DMS153 treated with DMSO at 0.1 percent for 48 hours (cell line): Measurements from ENCODE around the gene ZDHHC16.
A peak's percentile ranks its signal among the peaks of the same experiment; 100 is the strongest.
"Not testable (repeated sequence)": the region's sequence is repeated elsewhere in the genome, so short reads cannot be mapped to it uniquely, and the experiment has no call there.

Source experiments
- DNase-seq: peaks from one replicate; lab custom pipeline; 2025; ENCODE audit not compliant: unreplicated experiment; lab: John Stamatoyannopoulos, UW

Gene ZDHHC16

GRCh38 chr10:97445722-97446639 lies at the start of gene ZDHHC16, which contains the start of gene EXOSC1:
TSS of gene ZDHHC16 (plus strand) at chr10:97446175. CDS start at chr10:97451676, 5,501 bp downstream.
TSS of gene EXOSC1 (minus strand) at chr10:97446006. CDS start at chr10:97445985, 21 bp downstream.
- peak; percentile 94 for DNase-seq

- DNase-seq = no peak
Measured at GRCh38 chr10:97399843-97400545, 46.0 kb upstream of the ZDHHC16 start.

GRCh38 chr10:97400665-97401454 lies 45.1 kb upstream of the ZDHHC16 start, which contains the start of gene RRP12:
TSS of gene RRP12 (minus strand) at chr10:97401340. CDS start at chr10:97401231, 109 bp downstream.
- peak; percentile 86 for DNase-seq

GRCh38 chr10:97401455-97401919 lies 44.5 kb upstream of the ZDHHC16 start:
- DNase-seq = no peak

- DNase-seq = no peak
Measured at GRCh38 chr10:97404044-97404443, 41.9 kb upstream of the ZDHHC16 start.

GRCh38 chr10:97406064-97406463 lies 39.9 kb upstream of the ZDHHC16 start:
- no peak for DNase-seq

- not testable (repeated sequence) for DNase-seq
Measured at GRCh38 chr10:97406483-97406882, 39.5 kb upstream of the ZDHHC16 start.

GRCh38 chr10:97407211-97407951 lies 38.6 kb upstream of the ZDHHC16 start:
- peak; percentile 79 for DNase-seq

GRCh38 chr10:97407952-97408248 lies 38.1 kb upstream of the ZDHHC16 start:
- DNase-seq = no peak

- DNase-seq = no peak
Measured at GRCh38 chr10:97408496-97408992, 37.4 kb upstream of the ZDHHC16 start.

GRCh38 chr10:97411406-97411805 lies 34.6 kb upstream of the ZDHHC16 start:
- no peak for DNase-seq

GRCh38 chr10:97412891-97413304 lies 33.1 kb upstream of the ZDHHC16 start:
- DNase-seq = no peak

GRCh38 chr10:97416565-97416964 lies 29.4 kb upstream of the ZDHHC16 start:
- no peak for DNase-seq

GRCh38 chr10:97423757-97424098 lies 22.2 kb upstream of the ZDHHC16 start:
- not testable (repeated sequence) for DNase-seq

GRCh38 chr10:97425964-97426775 lies 19.8 kb upstream of the ZDHHC16 start, which contains the start of gene PGAM1:
TSS of gene PGAM1 (plus strand) at chr10:97426191. CDS start at chr10:97426308, 117 bp downstream.
- peak; percentile 94 for DNase-seq

- DNase-seq = no peak
Measured at GRCh38 chr10:97426776-97427570, 19.0 kb upstream of the ZDHHC16 start.

- DNase-seq = no peak
Measured at GRCh38 chr10:97427571-97428179, 18.3 kb upstream of the ZDHHC16 start.

- no peak for DNase-seq
Measured at GRCh38 chr10:97428572-97428981, 17.4 kb upstream of the ZDHHC16 start.
